ENCODE results near the gene FLT3.

DNA sequence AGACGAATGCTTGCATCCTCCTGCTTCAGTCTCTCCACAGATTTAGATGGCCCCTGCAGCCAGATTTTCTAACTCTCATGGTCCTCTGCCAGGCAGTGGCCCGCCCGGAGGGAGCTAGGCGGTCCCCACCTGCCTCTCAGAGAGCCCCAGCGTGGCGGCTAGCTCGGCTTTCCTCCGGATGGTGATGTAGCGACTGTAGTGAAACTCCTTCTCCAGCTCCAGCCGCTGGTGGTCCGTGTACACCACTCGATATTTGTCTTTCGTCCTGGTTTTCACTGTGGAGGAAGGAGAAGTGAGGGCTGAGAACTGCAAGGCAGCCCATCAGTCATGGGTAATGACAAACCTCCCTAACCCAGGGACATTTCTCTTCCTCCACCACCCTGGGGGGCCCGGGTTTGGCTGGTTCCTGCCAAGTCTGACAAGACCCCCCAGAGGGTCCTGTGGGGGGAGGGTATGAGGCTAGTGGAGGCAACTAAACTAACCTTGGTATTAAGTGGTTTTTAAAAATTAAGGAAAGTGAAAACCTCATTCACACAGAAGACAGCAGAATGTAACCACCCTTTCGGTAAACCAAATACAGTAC, 135.5 kb downstream of the FLT3 start:
- TF ChIP-seq EZH2 (IDR thresholded peaks at IDR 0.05; ENCODE audit: borderline replicate concordance, insufficient read depth, low read depth, low read length, poor library complexity, severe bottlenecking) (no peak), CTCF (IDR thresholded peaks at IDR 0.05) (no peak)
